K562 (cell line): ENCODE results near the gene SPRR3.

Experiments used
- ARID3B ChIP-seq: fragments of 250-450 bp; sonication (Bioruptor Pico); IDR thresholded peaks from 2 replicates; pipeline ENCODE4 v1.4.0; 2020; ENCODE audit warnings: borderline replicate concordance
- NFATC3 ChIP-seq: fragments of 450-650 bp; IDR thresholded peaks from 2 replicates; pipeline ENCODE4 v1.6.1; 2017; ENCODE audit warnings: mild to moderate bottlenecking
- NONO ChIP-seq, 2 experiments: fragments of 200-400 bp in 1 of 2; fragments of 450-650 bp in 1 of 2; formaldehyde crosslinking in 1 of 2; IDR thresholded peaks; 2 replicates each; pipeline ENCODE4 v1.6.1; 2017; ENCODE audit warnings: low read depth in 2 of 2, mild to moderate bottlenecking in 2 of 2, moderate library complexity in 2 of 2, low read length in 1 of 2
- POLR2AphosphoS5 ChIP-seq: IDR thresholded peaks from 2 replicates; pipeline ENCODE4 v1.6.1; 2011; ENCODE audit warnings: mild to moderate bottlenecking, low read depth, low read length, moderate library complexity; ENCODE audit not compliant: control insufficient read depth, insufficient read depth
- ZNF121 ChIP-seq: sonication (generic); formaldehyde crosslinking; conservative IDR thresholded peaks from 2 replicates; pipeline ENCODE4 v1.8.0; 2022; ENCODE audit warnings: missing genetic modification reagents
- TF ChIP-seq, protein P1 (sequence below): fragments of 450-650 bp; formaldehyde crosslinking; conservative IDR thresholded peaks from 2 replicates; pipeline ENCODE4 v1.4.0; 2022; ENCODE audit warnings: mild to moderate bottlenecking, missing genetic modification characterization

DNA sequence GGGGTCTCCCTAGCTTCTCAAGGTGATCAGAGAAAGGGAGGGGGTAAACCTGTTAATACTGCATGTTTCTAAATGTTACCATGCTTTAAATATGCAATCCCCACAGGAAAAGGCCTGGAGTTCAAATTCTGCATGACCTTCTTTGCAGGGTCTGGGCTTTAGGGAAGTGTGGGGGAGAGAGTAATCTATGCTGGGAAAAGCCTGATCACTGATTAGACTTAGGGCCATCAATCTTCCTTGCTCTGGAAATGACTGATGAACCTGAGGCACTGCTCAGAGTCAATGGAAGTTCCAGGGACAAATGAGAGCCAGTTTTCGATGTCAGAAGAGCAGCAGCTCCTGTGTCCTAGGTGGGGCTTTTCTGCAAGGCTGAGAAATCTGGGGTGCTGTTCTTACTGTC is 20.9 kb upstream of the SPRR3 start:
- TF ChIP-seq POLR2AphosphoS5 (no peak), ZNF121 (CRISPR knock-in tag) (no peak), NFATC3 (no peak), NONO (IDR thresholded peaks at IDR 0.05; ENCODE audit: low read depth in 2 of 2, low read length in 1 of 2) (no peak), ARID3B (no peak)
- TF ChIP-seq, protein P1, sequence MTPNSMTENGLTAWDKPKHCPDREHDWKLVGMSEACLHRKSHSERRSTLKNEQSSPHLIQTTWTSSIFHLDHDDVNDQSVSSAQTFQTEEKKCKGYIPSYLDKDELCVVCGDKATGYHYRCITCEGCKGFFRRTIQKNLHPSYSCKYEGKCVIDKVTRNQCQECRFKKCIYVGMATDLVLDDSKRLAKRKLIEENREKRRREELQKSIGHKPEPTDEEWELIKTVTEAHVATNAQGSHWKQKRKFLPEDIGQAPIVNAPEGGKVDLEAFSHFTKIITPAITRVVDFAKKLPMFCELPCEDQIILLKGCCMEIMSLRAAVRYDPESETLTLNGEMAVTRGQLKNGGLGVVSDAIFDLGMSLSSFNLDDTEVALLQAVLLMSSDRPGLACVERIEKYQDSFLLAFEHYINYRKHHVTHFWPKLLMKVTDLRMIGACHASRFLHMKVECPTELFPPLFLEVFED = no peak
